Activated naive CD4-positive, alpha-beta T cell treated with anti-CD3 and anti-CD28 coated beads for 36 hours (primary cell): ENCODE data around the gene UCKL1. TPM values are rescaled to one million over a fixed set of nuclear protein-coding genes. Genes with fewer than 3 reads are reported as not detected.
A peak's percentile ranks its signal among the peaks of the same experiment; 100 is the strongest.

Source experiments
- CTCF ChIA-PET: fragments of 350-600 bp; sonication (Branson Sonifier 250); formaldehyde crosslinking; loops from one replicate; lab custom pipeline; 2021; ENCODE audit warnings: antibody characterized with exemption; lab: Charles Lee
- DNase-seq: peaks from one replicate; pipeline ENCODE4 v3.0.0-alpha.2; 2020
- H3K27ac Mint-ChIP-seq: one replicate; pipeline ENCODE4 v1.8.0; 2021; ENCODE audit warnings: mild to moderate bottlenecking, mixed read lengths
- H3K27me3 Mint-ChIP-seq: one replicate; pipeline ENCODE4 v1.8.0; 2021; ENCODE audit warnings: low read depth, mixed read lengths
- H3K36me3 Mint-ChIP-seq: one replicate; pipeline ENCODE4 v1.8.0; 2021; ENCODE audit warnings: low read depth, mixed read lengths
- H3K4me1 Mint-ChIP-seq: one replicate; pipeline ENCODE4 v1.8.0; 2021; ENCODE audit warnings: low read depth, mixed read lengths
- H3K4me3 Mint-ChIP-seq: one replicate; pipeline ENCODE4 v1.8.0; 2021; ENCODE audit warnings: mild to moderate bottlenecking, moderate library complexity, mixed read lengths
- H3K9me3 Mint-ChIP-seq: one replicate; pipeline ENCODE4 v1.8.0; 2021; ENCODE audit warnings: mixed read lengths
- intact Hi-C: fragments of 100-400 bp; cut with micrococcal nuclease; formaldehyde crosslinking; loops from one replicate; pipeline ENCODE4 v1.15.1; 2023
- total RNA-seq, 2 experiments: library from RNA; stranded (reverse); gene quantifications; one replicate each; pipeline ENCODE4 v1.2.3, GENCODE V29; 2021

The UCKL1 gene
- total RNA-seq, 2 experiments from 2014 or later: 23.3 to 23.9 TPM

- intact Hi-C loops: loop anchor here (2.0 kb wide), 1 partner anchor 390 kb away; no protein-coding TSS in a partner anchor
- Mint-ChIP-seq H3K27ac (no peak overlapping the region), H3K36me3 (peaks cover 11% of the 10 kb centered on the region), H3K27me3 (no peaks in the 10 kb centered on the region), H3K9me3 (no peaks in the 10 kb centered on the region), H3K4me3 (peak overlapping the region; percentile 62), H3K4me1 (peaks cover 21% of the 10 kb centered on the region)
- CTCF ChIA-PET: no interaction called here
- DNase-seq: no peak
Measured at GRCh38 chr20:63970714-63971431, 14.7 kb upstream of the UCKL1 start.

GRCh38 chr20:63969838-63970713 lies 13.9 kb upstream of the UCKL1 start, which contains the start of gene ZNF512B:
Gene ZNF512B (minus strand): TSS chr20:63969930. CDS start chr20:63967950, 1,980 bp downstream.
- Mint-ChIP-seq H3K4me1 (peaks cover 21% of the 10 kb centered on the region), H3K9me3 (no peaks in the 10 kb centered on the region), H3K27me3 (no peaks in the 10 kb centered on the region), H3K27ac (peak within 1 kb of the TSS; percentile 79), H3K4me3 (peak within 1 kb of the TSS; percentile 80), H3K36me3 (peaks cover 11% of the 10 kb centered on the region)
- intact Hi-C loops: loop anchor here (2.0 kb wide), 1 partner anchor 389 kb away; no protein-coding TSS in a partner anchor
- peak; percentile 60 for DNase-seq
- CTCF ChIA-PET: no interaction called here

DNA sequence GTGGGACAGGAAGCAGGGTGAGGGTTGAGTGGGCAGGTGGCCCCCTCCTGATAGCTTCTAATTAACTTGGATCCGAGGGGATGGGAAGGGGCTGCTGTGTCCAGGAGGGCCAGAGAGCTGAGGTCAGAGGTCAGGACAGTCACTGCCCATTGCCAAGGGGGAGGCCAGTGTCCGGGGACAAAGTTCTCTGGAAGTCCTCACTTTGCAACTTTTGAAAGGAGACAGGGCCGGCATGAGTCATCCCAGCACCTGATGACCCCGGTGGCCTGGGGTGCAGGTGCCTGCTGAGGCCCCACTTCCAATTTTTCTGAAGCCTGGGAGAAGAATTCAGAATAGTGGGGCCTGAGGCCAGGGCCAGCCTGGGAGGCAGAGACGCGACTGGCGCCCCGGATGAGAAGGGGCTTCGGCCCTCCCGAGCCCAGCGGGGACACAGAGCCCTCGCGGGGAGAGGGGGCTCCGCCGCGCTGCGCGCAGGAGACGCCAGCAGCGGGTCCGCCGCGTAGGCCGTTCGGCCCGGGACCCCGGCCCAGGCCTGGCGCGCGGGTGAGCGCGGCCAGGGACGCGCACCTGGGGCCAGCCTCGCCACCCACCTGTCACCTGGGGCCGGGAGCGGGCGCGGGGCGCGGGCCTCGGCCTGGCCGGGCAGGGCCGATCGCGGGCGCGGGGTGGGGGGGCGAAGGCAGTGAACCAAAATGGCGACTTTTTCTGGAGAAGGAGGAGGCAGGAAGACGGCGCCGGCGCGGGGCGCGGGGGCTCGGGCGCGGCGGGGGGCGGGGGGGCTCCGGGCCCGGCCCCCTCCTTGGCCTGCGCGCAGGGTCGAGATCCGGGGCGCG lies 12.9 kb upstream of the UCKL1 start:
- CTCF ChIA-PET: no interaction called here
- no peaks in the 10 kb centered on the region for H3K27me3 Mint-ChIP-seq
- H3K27ac Mint-ChIP-seq: peak overlapping the region; percentile 79
- no peaks in the 10 kb centered on the region for H3K9me3 Mint-ChIP-seq
- intact Hi-C loops: no loop called here
- peaks cover 7% of the 10 kb centered on the region for H3K36me3 Mint-ChIP-seq
- peak overlapping the region; percentile 80 for H3K4me3 Mint-ChIP-seq
- peak; percentile 43 for DNase-seq
- H3K4me1 Mint-ChIP-seq: peaks cover 20% of the 10 kb centered on the region

- intact Hi-C loops: no loop called here
- Mint-ChIP-seq H3K27ac (peak overlapping the region; percentile 79), H3K9me3 (no peaks in the 10 kb centered on the region), H3K4me1 (peaks cover 15% of the 10 kb centered on the region), H3K27me3 (no peaks in the 10 kb centered on the region), H3K36me3 (peaks cover 3% of the 10 kb centered on the region), H3K4me3 (peak overlapping the region; percentile 80)
- CTCF ChIA-PET: interaction anchor here (1.5 kb wide), 1 partner anchor 12 kb away, joined by 5 read pairs; the partner anchor contains the start of gene PRPF6
- DNase-seq: peak; percentile 4
Measured at GRCh38 chr20:63968136-63968927, 12.1 kb upstream of the UCKL1 start.

DNA sequence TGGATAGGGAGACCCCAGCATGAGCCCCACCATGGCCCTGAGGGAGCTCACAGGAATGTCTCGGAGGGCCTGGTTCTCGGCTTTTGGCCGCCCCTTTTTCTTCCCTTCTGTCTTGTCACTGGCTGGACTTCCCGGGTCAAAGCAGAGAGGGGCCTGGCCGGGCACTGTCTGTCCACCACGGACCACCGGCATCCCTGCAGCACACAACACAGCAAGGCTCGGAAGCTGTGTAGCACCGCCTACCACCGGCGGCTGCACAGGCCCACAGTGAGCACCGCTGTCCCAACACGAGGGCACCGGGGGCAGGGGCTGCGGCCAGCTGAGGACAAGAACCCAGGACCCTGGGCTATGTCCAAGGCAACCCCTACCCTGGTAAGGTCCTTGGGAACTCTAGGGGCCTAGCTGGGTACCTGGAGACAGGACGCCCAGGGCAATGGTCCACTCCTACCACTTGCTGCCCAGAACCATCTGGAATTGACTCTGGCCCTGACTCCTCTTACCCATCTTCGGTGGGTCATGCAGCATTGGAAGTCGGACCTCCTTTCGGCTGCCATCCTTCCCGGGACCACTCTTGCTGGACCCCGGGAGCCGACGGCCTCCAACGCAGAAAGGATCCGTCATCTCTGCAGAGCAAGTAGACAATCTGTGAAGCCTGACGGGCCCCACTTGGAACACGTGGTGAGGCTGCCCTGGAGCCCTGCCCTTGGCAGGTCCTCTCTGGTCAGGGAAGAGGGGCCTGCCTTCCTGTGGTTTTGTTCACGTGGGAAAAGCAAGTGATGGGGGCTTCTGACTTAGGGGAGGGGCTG lies 11.3 kb upstream of the UCKL1 start:
- peak; percentile 4 for DNase-seq
- Mint-ChIP-seq H3K27ac (no peak overlapping the region), H3K36me3 (peaks cover 4% of the 10 kb centered on the region), H3K9me3 (no peaks in the 10 kb centered on the region), H3K27me3 (no peaks in the 10 kb centered on the region), H3K4me3 (peak overlapping the region; percentile 80), H3K4me1 (peaks cover 14% of the 10 kb centered on the region)
- CTCF ChIA-PET: interaction anchor here (1.5 kb wide), 1 partner anchor 13 kb away, joined by 5 read pairs; the partner anchor contains the start of gene PRPF6
- intact Hi-C loops: no loop called here

GRCh38 chr20:63966944-63967322 lies 10.7 kb upstream of the UCKL1 start:
- Mint-ChIP-seq H3K27me3 (no peaks in the 10 kb centered on the region), H3K27ac (no peak overlapping the region), H3K36me3 (peaks cover 4% of the 10 kb centered on the region), H3K4me3 (no peak overlapping the region), H3K9me3 (no peaks in the 10 kb centered on the region), H3K4me1 (peaks cover 12% of the 10 kb centered on the region)
- CTCF ChIA-PET: interaction anchor here (1.5 kb wide), 1 partner anchor 14 kb away, joined by 5 read pairs; the partner anchor contains the start of gene PRPF6
- peak; percentile 3 for DNase-seq
- intact Hi-C loops: no loop called here

DNA sequence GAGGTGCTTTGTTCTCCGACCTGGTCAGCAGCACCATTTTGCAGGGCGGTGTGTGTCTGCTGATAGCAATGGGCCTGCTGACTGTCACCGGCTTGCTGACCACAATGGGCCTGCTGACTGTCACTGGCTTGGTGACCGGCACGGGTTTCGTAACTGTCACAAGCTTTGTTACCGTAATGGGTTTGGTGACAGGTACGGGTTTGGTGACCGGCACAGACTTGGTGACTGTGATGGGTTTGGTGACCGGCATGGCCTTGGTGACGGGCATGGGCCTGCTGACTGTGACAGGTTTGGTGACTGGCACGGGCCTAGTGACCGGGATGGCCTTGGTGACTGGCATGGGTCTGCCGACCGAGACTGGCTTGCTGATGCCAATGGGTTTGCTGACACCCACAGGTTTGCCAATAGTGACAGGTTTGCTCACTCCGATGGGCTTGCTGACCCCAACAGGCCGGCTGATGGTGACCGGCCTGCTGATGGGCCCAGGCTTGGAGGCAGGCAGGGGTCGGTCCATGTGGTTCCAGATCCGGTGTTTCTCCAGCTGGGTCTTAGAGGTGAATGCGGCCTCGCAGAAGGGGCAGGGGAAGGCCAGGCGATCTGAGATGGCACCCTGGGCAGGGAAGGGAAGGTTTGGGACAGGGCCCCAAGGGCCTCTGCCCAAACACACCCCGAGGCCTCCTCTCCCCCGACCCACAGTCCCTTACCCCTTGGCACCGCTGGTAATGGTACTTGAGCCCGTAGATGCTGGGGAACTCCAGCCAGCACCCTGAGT lies 10.1 kb upstream of the UCKL1 start:
- peaks cover 4% of the 10 kb centered on the region for H3K36me3 Mint-ChIP-seq
- peak; percentile 6 for DNase-seq
- CTCF ChIA-PET: no interaction called here
- H3K27ac Mint-ChIP-seq: no peak overlapping the region
- no peaks in the 10 kb centered on the region for H3K27me3 Mint-ChIP-seq
- H3K9me3 Mint-ChIP-seq: no peaks in the 10 kb centered on the region
- peaks cover 10% of the 10 kb centered on the region for H3K4me1 Mint-ChIP-seq
- H3K4me3 Mint-ChIP-seq: no peak overlapping the region
- intact Hi-C loops: no loop called here

DNA sequence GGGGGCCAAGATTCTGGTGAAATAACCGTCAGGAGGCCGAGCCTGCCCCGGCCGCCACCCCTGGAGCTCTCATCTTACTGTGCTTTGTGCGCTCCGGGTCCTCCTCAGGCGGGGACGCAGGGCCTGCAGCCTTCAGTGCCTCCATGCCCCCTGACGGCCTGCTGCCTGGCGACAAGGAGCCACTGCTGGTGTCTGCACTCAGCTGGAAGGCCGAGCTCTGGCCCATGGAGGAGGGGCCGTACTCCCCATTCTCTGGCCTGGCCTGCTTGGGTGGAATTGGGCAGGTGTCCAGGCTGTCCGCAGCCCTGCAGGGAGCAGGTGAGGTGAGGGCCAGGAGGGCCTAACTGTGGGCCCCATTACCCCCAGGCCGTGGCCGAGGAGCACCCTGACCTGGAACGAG lies 8.2 kb upstream of the UCKL1 start:
- DNase-seq: no peak
- H3K4me3 Mint-ChIP-seq: no peak overlapping the region
- H3K9me3 Mint-ChIP-seq: no peaks in the 10 kb centered on the region
- no peak overlapping the region for H3K27ac Mint-ChIP-seq
- CTCF ChIA-PET: no interaction called here
- intact Hi-C loops: no loop called here
- peaks cover 8% of the 10 kb centered on the region for H3K4me1 Mint-ChIP-seq
- no peaks in the 10 kb centered on the region for H3K27me3 Mint-ChIP-seq
- peaks cover 10% of the 10 kb centered on the region for H3K36me3 Mint-ChIP-seq

- intact Hi-C loops: no loop called here
- no peak overlapping the region for H3K27ac Mint-ChIP-seq
- peak; percentile 3 for DNase-seq
- H3K9me3 Mint-ChIP-seq: no peaks in the 10 kb centered on the region
- no peak overlapping the region for H3K4me3 Mint-ChIP-seq
- peaks cover 6% of the 10 kb centered on the region for H3K4me1 Mint-ChIP-seq
- CTCF ChIA-PET: no interaction called here
- H3K36me3 Mint-ChIP-seq: peaks cover 10% of the 10 kb centered on the region
- no peaks in the 10 kb centered on the region for H3K27me3 Mint-ChIP-seq
Measured at GRCh38 chr20:63963784-63964301, 7.6 kb upstream of the UCKL1 start.

DNA sequence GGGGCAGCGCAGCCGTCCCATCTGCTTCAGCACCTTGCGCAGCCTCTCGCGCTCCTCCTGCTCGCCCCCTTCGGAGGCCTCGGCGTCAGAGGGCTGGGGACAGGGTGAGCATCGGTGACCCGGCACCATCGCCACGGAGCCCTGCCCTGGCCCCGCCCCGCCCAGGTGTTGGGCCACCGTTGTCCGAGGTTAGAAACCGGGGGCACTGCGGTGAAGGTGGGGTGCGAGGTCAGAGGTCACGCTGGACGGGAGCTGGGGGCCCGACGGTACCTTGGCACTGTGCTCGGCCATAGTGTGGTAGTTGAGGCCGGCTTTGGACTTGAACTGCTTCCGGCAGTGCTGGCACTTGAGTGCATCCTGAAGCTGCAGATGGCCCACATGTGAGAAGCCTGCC lies 7.1 kb upstream of the UCKL1 start:
- no peak overlapping the region for H3K4me3 Mint-ChIP-seq
- CTCF ChIA-PET: no interaction called here
- no peak overlapping the region for H3K27ac Mint-ChIP-seq
- DNase-seq: no peak
- H3K36me3 Mint-ChIP-seq: peaks cover 8% of the 10 kb centered on the region
- peaks cover 1% of the 10 kb centered on the region for H3K4me1 Mint-ChIP-seq
- no peaks in the 10 kb centered on the region for H3K9me3 Mint-ChIP-seq
- intact Hi-C loops: no loop called here
- no peaks in the 10 kb centered on the region for H3K27me3 Mint-ChIP-seq
